Measurements from ENCODE around the gene SMPD3. TPM values are rescaled to one million over a fixed set of nuclear protein-coding genes. Genes with fewer than 3 reads are reported as not detected.

SMPD3 gene
- total RNA-seq, 1 experiment from 2014 or later = not detected

- BruUV-seq (replicated peaks) = no TSS peak
- Mint-ChIP-seq H3K27ac (ENCODE audit: low read depth, unreplicated experiment) (no peak overlapping the region), H3K4me1 (ENCODE audit: insufficient read depth, unreplicated experiment) (peaks cover 10% of the 10 kb centered on the region), H3K9me3 (ENCODE audit: unreplicated experiment) (no peaks in the 10 kb centered on the region), H3K36me3 (ENCODE audit: insufficient read depth, unreplicated experiment) (peaks cover 45% of the 10 kb centered on the region), H3K4me3 (ENCODE audit: unreplicated experiment) (no peak overlapping the region), H3K27me3 (ENCODE audit: insufficient read depth, unreplicated experiment) (no peaks in the 10 kb centered on the region)
- CTCF ChIA-PET = interaction anchor here (0.6 to 0.7 kb wide), 3 partner anchors 40 to 818 kb away, joined by 3 read pairs; no protein-coding TSS in a partner anchor
- no peak for DNase-seq (ENCODE audit: unreplicated experiment)
- POLR2A ChIA-PET = no interaction called here
- TF ChIP-seq CTCF (IDR thresholded peaks at IDR 0.05; ENCODE audit: unreplicated experiment) = no peak
- intact Hi-C loops (cut with micrococcal nuclease) = no loop called here
These were observed 109.1 kb downstream of the SMPD3 start for GRCh38 chr16:68339214-68339613.

GRCh38 chr16:68338326-68339119 lies 109.8 kb downstream of the SMPD3 start:
- Mint-ChIP-seq H3K4me1 (ENCODE audit: insufficient read depth, unreplicated experiment) (peaks cover 15% of the 10 kb centered on the region), H3K36me3 (ENCODE audit: insufficient read depth, unreplicated experiment) (peaks cover 42% of the 10 kb centered on the region), H3K9me3 (ENCODE audit: unreplicated experiment) (no peaks in the 10 kb centered on the region), H3K27ac (ENCODE audit: low read depth, unreplicated experiment) (no peak overlapping the region), H3K4me3 (ENCODE audit: unreplicated experiment) (no peak overlapping the region), H3K27me3 (ENCODE audit: insufficient read depth, unreplicated experiment) (no peaks in the 10 kb centered on the region)
- TF ChIP-seq CTCF (IDR thresholded peaks at IDR 0.05; ENCODE audit: unreplicated experiment) = no peak
- intact Hi-C loops (cut with micrococcal nuclease) = no loop called here
- ChIA-PET CTCF (interaction anchor here (0.6 to 1.0 kb wide), 4 partner anchors 9 to 171 kb away, joined by 3 to 7 read pairs (median 4); no protein-coding TSS in a partner anchor), POLR2A (no interaction called here)
- DNase-seq (ENCODE audit: unreplicated experiment) = no peak
- BruUV-seq (replicated peaks) = no TSS peak

GRCh38 chr16:68335175-68335574 lies 113.1 kb downstream of the SMPD3 start:
- no TSS peak for BruUV-seq (replicated peaks)
- intact Hi-C loops (cut with micrococcal nuclease) = no loop called here
- no peaks in the 10 kb centered on the region for H3K27me3 Mint-ChIP-seq (ENCODE audit: insufficient read depth, unreplicated experiment)
- H3K4me3 Mint-ChIP-seq (ENCODE audit: unreplicated experiment) = no peak overlapping the region
- POLR2A ChIA-PET = interaction anchor here (0.8 to 2.8 kb wide), 4 partner anchors 24 to 98 kb away, joined by 3 to 13 read pairs (median 8); partner anchors contain the start of genes PRMT7 and SLC7A6OS
- DNase-seq (ENCODE audit: unreplicated experiment) = peak; percentile 18
- CTCF ChIA-PET = interaction anchor here (0.6 to 5.3 kb wide), 4 partner anchors 9 to 694 kb away, joined by 3 to 43 read pairs (median 4); partner anchors contain the start of gene SLC7A6
- no peaks in the 10 kb centered on the region for H3K9me3 Mint-ChIP-seq (ENCODE audit: unreplicated experiment)
- peaks cover 15% of the 10 kb centered on the region for H3K4me1 Mint-ChIP-seq (ENCODE audit: insufficient read depth, unreplicated experiment)
- TF ChIP-seq CTCF (IDR thresholded peaks at IDR 0.05; ENCODE audit: unreplicated experiment) = no peak
- no peak overlapping the region for H3K27ac Mint-ChIP-seq (ENCODE audit: low read depth, unreplicated experiment)
- peaks cover 21% of the 10 kb centered on the region for H3K36me3 Mint-ChIP-seq (ENCODE audit: insufficient read depth, unreplicated experiment)

GRCh38 chr16:68332411-68333121 lies 115.7 kb downstream of the SMPD3 start:
- no peak for DNase-seq (ENCODE audit: unreplicated experiment)
- ChIA-PET CTCF (interaction anchor here (1.0 to 5.3 kb wide), 2 partner anchors 11 to 70 kb away, joined by 4 to 43 read pairs; partner anchors contain the start of gene SLC7A6), POLR2A (interaction anchor here (0.6 to 1.6 kb wide), 4 partner anchors 21 to 690 kb away, joined by 3 to 5 read pairs (median 3); partner anchors contain the start of genes PRMT7, SLC7A6 and SLC7A6OS)
- H3K4me1 Mint-ChIP-seq (ENCODE audit: insufficient read depth, unreplicated experiment) = peaks cover 25% of the 10 kb centered on the region
- no peaks in the 10 kb centered on the region for H3K27me3 Mint-ChIP-seq (ENCODE audit: insufficient read depth, unreplicated experiment)
- BruUV-seq (replicated peaks) = no TSS peak
- H3K4me3 Mint-ChIP-seq (ENCODE audit: unreplicated experiment) = no peak overlapping the region
- peaks cover 21% of the 10 kb centered on the region for H3K36me3 Mint-ChIP-seq (ENCODE audit: insufficient read depth, unreplicated experiment)
- intact Hi-C loops (cut with micrococcal nuclease) = no loop called here
- no peak for TF ChIP-seq CTCF (IDR thresholded peaks at IDR 0.05; ENCODE audit: unreplicated experiment)
- no peaks in the 10 kb centered on the region for H3K9me3 Mint-ChIP-seq (ENCODE audit: unreplicated experiment)
- no peak overlapping the region for H3K27ac Mint-ChIP-seq (ENCODE audit: low read depth, unreplicated experiment)

Data from MCF 10A (cell line).